Measurements from ENCODE around the gene PRMT1.

DNA sequence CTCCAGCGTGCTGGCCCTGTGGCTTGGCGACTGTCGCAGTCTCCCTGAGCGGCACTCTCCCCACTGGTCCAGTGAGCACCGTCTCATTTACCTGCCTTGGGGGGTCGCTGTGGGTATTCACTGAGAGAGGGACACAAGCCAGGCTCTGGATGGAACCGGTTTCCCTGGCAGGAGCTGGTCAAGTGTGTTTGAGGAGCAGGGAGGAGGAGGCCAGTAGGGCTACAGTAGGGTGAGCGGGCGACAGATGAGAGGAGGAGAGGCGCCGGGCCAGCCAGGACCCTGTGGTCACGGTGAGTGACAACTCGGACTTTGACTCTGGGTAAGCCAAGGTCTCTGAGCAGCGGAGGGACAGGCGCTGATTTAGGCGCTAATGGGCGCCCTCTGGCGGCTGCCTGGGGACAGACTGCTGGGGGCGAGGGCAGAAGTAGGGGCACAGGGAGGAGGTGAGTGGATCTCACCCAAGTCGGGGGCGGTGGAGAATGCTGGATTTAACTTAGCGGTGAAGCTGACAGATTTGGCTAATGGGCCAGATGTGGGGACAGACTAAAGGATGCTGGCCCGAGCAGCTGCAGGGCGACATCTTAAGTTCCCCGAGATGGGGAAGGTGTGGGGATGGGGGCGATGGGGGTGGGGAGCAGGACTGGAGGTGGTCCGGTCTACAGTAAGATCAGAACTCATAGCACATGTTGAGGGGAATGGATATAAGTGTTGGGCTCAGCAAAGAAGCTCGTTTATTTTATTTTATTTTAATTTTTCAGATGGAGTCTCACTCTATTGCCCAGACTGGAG lies 4.7 kb upstream of the PRMT1 start:
- TF ChIP-seq, protein P1, sequence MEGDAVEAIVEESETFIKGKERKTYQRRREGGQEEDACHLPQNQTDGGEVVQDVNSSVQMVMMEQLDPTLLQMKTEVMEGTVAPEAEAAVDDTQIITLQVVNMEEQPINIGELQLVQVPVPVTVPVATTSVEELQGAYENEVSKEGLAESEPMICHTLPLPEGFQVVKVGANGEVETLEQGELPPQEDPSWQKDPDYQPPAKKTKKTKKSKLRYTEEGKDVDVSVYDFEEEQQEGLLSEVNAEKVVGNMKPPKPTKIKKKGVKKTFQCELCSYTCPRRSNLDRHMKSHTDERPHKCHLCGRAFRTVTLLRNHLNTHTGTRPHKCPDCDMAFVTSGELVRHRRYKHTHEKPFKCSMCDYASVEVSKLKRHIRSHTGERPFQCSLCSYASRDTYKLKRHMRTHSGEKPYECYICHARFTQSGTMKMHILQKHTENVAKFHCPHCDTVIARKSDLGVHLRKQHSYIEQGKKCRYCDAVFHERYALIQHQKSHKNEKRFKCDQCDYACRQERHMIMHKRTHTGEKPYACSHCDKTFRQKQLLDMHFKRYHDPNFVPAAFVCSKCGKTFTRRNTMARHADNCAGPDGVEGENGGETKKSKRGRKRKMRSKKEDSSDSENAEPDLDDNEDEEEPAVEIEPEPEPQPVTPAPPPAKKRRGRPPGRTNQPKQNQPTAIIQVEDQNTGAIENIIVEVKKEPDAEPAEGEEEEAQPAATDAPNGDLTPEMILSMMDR (IDR thresholded peaks at IDR 0.05): peak; percentile 73 to 86 (median 82)
- no peak for TF ChIP-seq POLR2A (IDR thresholded peaks at IDR 0.05)
